GM19351 (cell line): Measurements from ENCODE around the gene IQCE.

Experiments used
- ATAC-seq: cut with Tn5 transposase; IDR thresholded peaks from one replicate; pipeline ENCODE4 v1.9.1; 2021; ENCODE audit warnings: mild to moderate bottlenecking, moderate library complexity; ENCODE audit not compliant: unreplicated experiment

Gene IQCE

GRCh38 chr7:2644220-2644561, 85.4 kb downstream of the IQCE start:
- ATAC-seq: no peak

- peak; percentile 36 for ATAC-seq
Observed at GRCh38 chr7:2644562-2645273, 85.9 kb downstream of the IQCE start.

GRCh38 chr7:2645274-2645868, 86.6 kb downstream of the IQCE start:
- ATAC-seq: peak; percentile 57

- ATAC-seq: no peak
Observed at GRCh38 chr7:2646336-2646679, 87.5 kb downstream of the IQCE start.

GRCh38 chr7:2646680-2647571, 88.1 kb downstream of the IQCE start:
- ATAC-seq: no peak

- ATAC-seq: no peak
Observed at GRCh38 chr7:2647594-2648172, 88.9 kb downstream of the IQCE start.

- no peak for ATAC-seq
Observed at GRCh38 chr7:2649139-2649838, 90.5 kb downstream of the IQCE start.

- no peak for ATAC-seq
Observed at GRCh38 chr7:2649991-2650390, 91.2 kb downstream of the IQCE start.

GRCh38 chr7:2650451-2650850, 91.7 kb downstream of the IQCE start:
- no peak for ATAC-seq

- ATAC-seq: no peak
Observed at GRCh38 chr7:2651336-2651735, 92.6 kb downstream of the IQCE start.

- ATAC-seq: no peak
Observed at GRCh38 chr7:2651847-2652735, 93.3 kb downstream of the IQCE start.

GRCh38 chr7:2652736-2653060, 93.9 kb downstream of the IQCE start:
- no peak for ATAC-seq

- ATAC-seq: no peak
Observed at GRCh38 chr7:2654059-2654458, 95.3 kb downstream of the IQCE start.

- no peak for ATAC-seq
Observed at GRCh38 chr7:2655870-2656614, 97.3 kb downstream of the IQCE start.

GRCh38 chr7:2657208-2657607, 98.4 kb downstream of the IQCE start:
- no peak for ATAC-seq

GRCh38 chr7:2657920-2658671, 99.3 kb downstream of the IQCE start:
- no peak for ATAC-seq

GRCh38 chr7:2658941-2659340, 100.2 kb downstream of the IQCE start:
- no peak for ATAC-seq

- no peak for ATAC-seq
Observed at GRCh38 chr7:2659556-2660358, 101.0 kb downstream of the IQCE start.
